Esophagus squamous epithelium (tissue), 5 donors: ENCODE results near the gene ZDHHC14. TPM values are rescaled to one million over a fixed set of nuclear protein-coding genes. Genes with fewer than 3 reads are reported as not detected.

Experiments used
- DNase-seq: peaks from one replicate; lab custom pipeline; 2025; lab: John Stamatoyannopoulos, UW
- H3K27ac ChIP-seq, 4 donors: fragments of 200-600 bp; sonication (generic); one replicate each; pipeline ENCODE4 v1.5.1; 2016 to 2019; ENCODE audit warnings: mild to moderate bottlenecking in 1 of 4
- H3K27me3 ChIP-seq, 4 donors: fragments of 200-600 bp; sonication (generic); 1 replicate in 3 of 4; 2 replicates in 1 of 4; pipeline versions ENCODE4 v1.5.1 to v1.6.0; 2017 to 2021; ENCODE audit warnings: antibody characterized with exemption in 1 of 4
- H3K36me3 ChIP-seq, 3 donors: fragments of 200-600 bp; sonication (generic); one replicate each; pipeline ENCODE4 v1.5.1; 2016 to 2019
- H3K4me1 ChIP-seq, 3 donors: fragments of 200-600 bp; sonication (generic); one replicate each; pipeline ENCODE4 v1.5.1; 2017 to 2019
- H3K4me3 ChIP-seq, 4 donors: fragments of 200-600 bp; sonication (generic); 1 replicate in 3 of 4; 2 replicates in 1 of 4; pipeline ENCODE4 v1.5.1; 2016 to 2019; ENCODE audit warnings: mild to moderate bottlenecking in 2 of 4, moderate library complexity in 1 of 4
- H3K9me3 ChIP-seq, 3 donors: fragments of 200-600 bp; sonication (generic); one replicate each; pipeline ENCODE4 v1.5.1; 2016 to 2019
- POLR2A ChIP-seq, 4 donors: fragments of 450-650 bp; IDR thresholded peaks; one replicate each; pipeline ENCODE4 v1.6.1; 2017; ENCODE audit warnings: antibody characterized with exemption in 4 of 4, mild to moderate bottlenecking in 4 of 4, moderate library complexity in 3 of 4
- WGBS, 2 donors: methylation state at CpG; one replicate each; pipeline ENCODE4 v1.1.5; 2018; 5-methylcytosine and 5-hydroxymethylcytosine counted together
- intact Hi-C: fragments of 100-400 bp; cut with DNase I; formaldehyde crosslinking; loops from one replicate; pipeline ENCODE4 v1.15.0; 2022
- total RNA-seq, 4 donors: library from RNA; depleted of rRNA; stranded (reverse); fragments of >200 nt; gene quantifications; one replicate each; pipeline ENCODE4 v1.1.0, GENCODE V29; 2016
- TF ChIP-seq, protein P1 (sequence below), 6 experiments: fragments of 450-650 bp in 4 of 6; fragments of 200-600 bp in 2 of 6; sonication (generic) in 2 of 6; IDR thresholded peaks; one replicate each; pipeline ENCODE4 v1.5.1; 2016 to 2019; ENCODE audit warnings: antibody characterized with exemption in 6 of 6, mild to moderate bottlenecking in 4 of 6, moderate library complexity in 4 of 6
- donor health status: DM: yes; HTN: yes; CAD: no.

ZDHHC14 gene
- total RNA-seq, 4 donors from 2014 or later: 6.1 to 15.6 (median 6.9) TPM

DNA sequence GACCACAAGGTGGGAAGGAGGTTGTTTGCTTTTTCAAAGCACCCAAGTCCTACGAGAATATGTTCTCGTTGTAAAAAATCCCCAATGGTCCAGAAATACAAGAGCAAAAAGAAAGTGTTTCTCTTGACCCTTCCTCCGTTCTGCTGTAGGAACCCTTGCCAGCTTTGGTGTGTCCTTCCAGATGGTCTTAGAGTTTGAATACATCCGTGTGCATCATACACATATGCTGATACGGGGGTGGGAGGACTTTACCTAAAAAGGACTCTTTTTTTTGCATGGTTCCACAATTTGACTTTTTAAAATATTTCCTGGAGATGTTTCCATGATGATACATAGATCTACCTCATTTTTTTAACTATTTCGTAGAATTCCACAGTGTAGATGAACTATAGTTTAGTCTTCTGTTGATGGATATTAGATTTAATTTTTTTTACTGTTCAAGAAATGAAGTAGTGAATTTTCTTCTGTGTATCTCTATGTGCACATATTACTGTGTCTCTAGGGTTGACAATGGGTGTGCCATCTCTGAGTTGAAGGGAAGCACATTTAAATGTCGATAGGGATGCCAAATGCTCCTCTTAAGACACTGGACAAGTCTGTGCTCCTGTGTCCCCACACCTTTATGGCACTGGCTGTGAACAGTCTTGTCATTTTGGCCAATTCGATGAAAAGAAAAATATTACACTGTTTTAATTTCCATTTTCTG is 259.9 kb downstream of the ZDHHC14 start:
- peaks cover 0 to 8% (median 0%) of the 10 kb centered on the region in 3 donors for H3K4me1 ChIP-seq
- no peak overlapping the region for H3K4me3 ChIP-seq
- WGBS, 2 donors: 81 to 87% methylated on average over 8 of the region's 8 CpGs
- H3K9me3 ChIP-seq: no peaks in the 10 kb centered on the region
- H3K27ac ChIP-seq: no peak overlapping the region
- no peaks in the 10 kb centered on the region for H3K36me3 ChIP-seq
- intact Hi-C loops: no loop called here
- no peaks in the 10 kb centered on the region for H3K27me3 ChIP-seq
- no peak for DNase-seq
- TF ChIP-seq, protein P1, sequence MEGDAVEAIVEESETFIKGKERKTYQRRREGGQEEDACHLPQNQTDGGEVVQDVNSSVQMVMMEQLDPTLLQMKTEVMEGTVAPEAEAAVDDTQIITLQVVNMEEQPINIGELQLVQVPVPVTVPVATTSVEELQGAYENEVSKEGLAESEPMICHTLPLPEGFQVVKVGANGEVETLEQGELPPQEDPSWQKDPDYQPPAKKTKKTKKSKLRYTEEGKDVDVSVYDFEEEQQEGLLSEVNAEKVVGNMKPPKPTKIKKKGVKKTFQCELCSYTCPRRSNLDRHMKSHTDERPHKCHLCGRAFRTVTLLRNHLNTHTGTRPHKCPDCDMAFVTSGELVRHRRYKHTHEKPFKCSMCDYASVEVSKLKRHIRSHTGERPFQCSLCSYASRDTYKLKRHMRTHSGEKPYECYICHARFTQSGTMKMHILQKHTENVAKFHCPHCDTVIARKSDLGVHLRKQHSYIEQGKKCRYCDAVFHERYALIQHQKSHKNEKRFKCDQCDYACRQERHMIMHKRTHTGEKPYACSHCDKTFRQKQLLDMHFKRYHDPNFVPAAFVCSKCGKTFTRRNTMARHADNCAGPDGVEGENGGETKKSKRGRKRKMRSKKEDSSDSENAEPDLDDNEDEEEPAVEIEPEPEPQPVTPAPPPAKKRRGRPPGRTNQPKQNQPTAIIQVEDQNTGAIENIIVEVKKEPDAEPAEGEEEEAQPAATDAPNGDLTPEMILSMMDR (IDR thresholded peaks at IDR 0.05): no peak
- no peak for TF ChIP-seq POLR2A (IDR thresholded peaks at IDR 0.05)

- WGBS, 2 donors: 90 to 98% methylated on average over 2 of the region's 2 CpGs
- H3K27me3 ChIP-seq: no peaks in the 10 kb centered on the region
- H3K4me3 ChIP-seq: no peak overlapping the region
- H3K27ac ChIP-seq: no peak overlapping the region
- H3K9me3 ChIP-seq: no peaks in the 10 kb centered on the region
- intact Hi-C loops: no loop called here
- no peaks in the 10 kb centered on the region for H3K36me3 ChIP-seq
- no peak for DNase-seq
- TF ChIP-seq POLR2A (IDR thresholded peaks at IDR 0.05): no peak
- TF ChIP-seq, protein P1 (IDR thresholded peaks at IDR 0.05): no peak
- no peaks in the 10 kb centered on the region for H3K4me1 ChIP-seq
Measured at GRCh38 chr6:157641837-157642236, 260.8 kb downstream of the ZDHHC14 start.

DNA sequence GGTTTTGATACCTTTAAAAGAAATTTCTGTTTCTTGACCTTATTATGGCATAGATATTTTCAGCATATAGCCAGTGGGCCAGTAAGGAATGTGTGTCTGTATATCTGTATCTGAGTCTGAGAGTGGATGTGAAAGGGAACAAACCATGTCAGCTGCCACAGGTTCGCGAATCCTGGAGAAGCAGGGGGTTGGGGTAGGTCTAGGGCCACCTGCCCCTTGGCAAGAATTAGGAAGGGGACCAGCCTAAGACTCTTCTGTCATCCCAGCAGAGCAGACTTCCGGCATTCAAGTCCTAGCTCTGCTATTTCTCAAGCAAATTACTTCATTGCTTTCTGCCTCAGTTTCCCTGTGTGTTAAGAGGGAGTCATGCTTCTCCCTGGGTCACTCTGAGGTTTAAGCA is 261.7 kb downstream of the ZDHHC14 start:
- no peak for DNase-seq
- no peaks in the 10 kb centered on the region for H3K36me3 ChIP-seq
- WGBS, 2 donors: 88 to 95% methylated on average over 3 of the region's 3 CpGs
- intact Hi-C loops: no loop called here
- TF ChIP-seq, protein P1 (IDR thresholded peaks at IDR 0.05): no peak
- no peak for TF ChIP-seq POLR2A (IDR thresholded peaks at IDR 0.05)
- no peak overlapping the region for H3K4me3 ChIP-seq
- H3K27me3 ChIP-seq: no peaks in the 10 kb centered on the region
- H3K9me3 ChIP-seq: no peaks in the 10 kb centered on the region
- no peaks in the 10 kb centered on the region for H3K4me1 ChIP-seq
- H3K27ac ChIP-seq: no peak overlapping the region

DNA sequence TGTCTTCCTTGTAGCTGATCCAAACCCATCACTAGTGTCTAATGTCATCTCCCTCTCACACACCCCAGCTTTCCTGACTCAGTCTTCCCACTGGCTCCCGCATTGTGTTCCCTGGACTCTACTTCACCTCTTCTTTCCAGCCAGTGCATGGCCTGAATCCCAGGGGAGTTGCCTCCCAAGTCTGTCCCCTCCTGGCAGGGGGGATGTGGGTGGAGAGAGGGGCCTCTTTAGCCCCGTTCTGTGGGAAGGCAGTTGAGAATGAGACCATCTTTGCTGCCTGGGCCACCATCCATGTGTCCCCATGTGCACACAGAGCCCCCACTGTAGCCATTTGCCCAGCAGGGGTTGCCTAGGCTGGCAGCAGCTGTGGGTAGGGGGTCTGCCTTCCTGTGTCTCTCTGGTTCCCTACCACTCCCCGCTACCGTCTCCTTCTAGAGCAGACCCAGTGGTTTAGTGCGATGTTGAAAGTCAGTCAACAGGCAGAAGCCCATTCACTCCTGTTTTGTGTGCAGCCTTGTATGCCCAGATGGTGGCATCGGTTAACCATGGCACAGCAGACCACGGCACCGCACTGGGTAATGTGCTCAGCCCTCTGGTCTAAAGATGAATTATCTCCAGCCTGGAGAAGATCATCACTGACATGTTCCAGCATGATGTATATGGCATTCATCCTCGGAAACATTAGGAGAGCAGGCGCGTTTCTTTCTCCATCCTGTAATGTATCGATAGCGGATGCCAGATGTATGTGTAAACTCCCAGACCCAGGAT is 263.2 kb downstream of the ZDHHC14 start:
- Histone ChIP-seq H3K9me3 (no peaks in the 10 kb centered on the region), H3K36me3 (no peaks in the 10 kb centered on the region), H3K27ac (no peak overlapping the region), H3K4me3 (no peak overlapping the region), H3K4me1 (no peaks in the 10 kb centered on the region), H3K27me3 (no peaks in the 10 kb centered on the region)
- TF ChIP-seq, protein P1 (IDR thresholded peaks at IDR 0.05): peak in 1 of 6 experiments; percentile 40
- TF ChIP-seq POLR2A (IDR thresholded peaks at IDR 0.05): no peak
- intact Hi-C loops: no loop called here
- no peak for DNase-seq
- 61 to 71% methylated on average over 7 to 9 of the region's 13 CpGs for WGBS, 2 donors

DNA sequence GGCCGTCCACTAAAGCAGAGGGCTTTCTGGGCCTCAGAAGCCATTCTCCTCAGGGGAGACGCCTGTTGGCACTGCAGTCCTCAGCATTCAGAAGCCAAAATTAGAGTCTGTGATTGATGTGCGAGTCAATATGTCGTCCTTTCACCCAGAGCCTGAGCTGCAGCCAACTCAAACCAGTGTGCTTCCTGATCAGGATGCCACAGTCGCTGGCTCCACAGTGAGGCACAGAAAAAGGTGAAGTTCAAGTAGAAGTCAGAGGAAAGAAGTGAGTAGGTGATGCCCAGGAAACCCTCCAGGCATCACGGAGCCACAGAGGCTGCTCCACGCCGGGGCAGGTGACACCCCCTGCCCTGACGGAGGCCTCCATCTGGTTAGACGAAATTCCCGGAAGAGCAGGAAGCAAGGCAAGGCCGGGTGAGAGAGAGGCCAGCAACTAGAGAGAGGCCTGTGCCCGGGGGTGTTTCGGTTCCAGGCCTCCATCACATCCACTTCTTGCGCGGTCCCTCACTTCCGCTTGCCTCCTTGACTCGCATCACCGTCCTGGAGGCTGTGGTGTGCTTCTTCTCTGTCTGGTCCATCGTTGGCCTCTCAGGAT is 264.3 kb downstream of the ZDHHC14 start:
- DNase-seq: no peak
- H3K9me3 ChIP-seq: no peaks in the 10 kb centered on the region
- no peaks in the 10 kb centered on the region for H3K36me3 ChIP-seq
- TF ChIP-seq, protein P1 (IDR thresholded peaks at IDR 0.05): no peak
- TF ChIP-seq POLR2A (IDR thresholded peaks at IDR 0.05): no peak
- H3K27ac ChIP-seq: no peak overlapping the region
- no peak overlapping the region for H3K4me3 ChIP-seq
- peaks cover 0 to 7% (median 0%) of the 10 kb centered on the region in 3 donors for H3K4me1 ChIP-seq
- intact Hi-C loops: no loop called here
- no peaks in the 10 kb centered on the region for H3K27me3 ChIP-seq
- WGBS, 2 donors: 82 to 89% methylated on average over 17 to 20 of the region's 20 CpGs
